GM12878 (cell line): Measurements from ENCODE around the gene MBD3. TPM values are rescaled to one million over a fixed set of nuclear protein-coding genes. Genes with fewer than 3 reads are reported as not detected.
A peak's percentile ranks its signal among the peaks of the same experiment; 100 is the strongest.

Experiments
- CHD2 ChIP-seq: IDR thresholded peaks from 2 replicates; pipeline ENCODE4 v1.6.1; 2011; ENCODE audit warnings: low read depth, low read length, improper control_type of control experiment, borderline replicate concordance
- FOXM1 ChIP-seq: IDR thresholded peaks from 2 replicates; pipeline ENCODE4 v1.6.1; 2012; ENCODE audit warnings: low read depth, mild to moderate bottlenecking, inconsistent platforms, low read length, moderate library complexity
- HCFC1 ChIP-seq: fragments of 150-350 bp; IDR thresholded peaks from 2 replicates; pipeline ENCODE4 v1.6.1; 2014; ENCODE audit warnings: low read length
- HDAC6 ChIP-seq: fragments of 200-600 bp; sonication (generic); IDR thresholded peaks from one replicate; pipeline ENCODE4 v1.8.0; 2017; ENCODE audit warnings: antibody characterized with exemption; ENCODE audit not compliant: unreplicated experiment
- JUND ChIP-seq: IDR thresholded peaks from 2 replicates; pipeline ENCODE4 v1.6.1; 2012; ENCODE audit warnings: low read depth, mild to moderate bottlenecking, low read length, improper control_type of control experiment, moderate library complexity
- MEF2A ChIP-seq: IDR thresholded peaks from 2 replicates; pipeline ENCODE4 v1.6.1; 2011; ENCODE audit warnings: low read depth, mild to moderate bottlenecking, low read length, moderate library complexity; ENCODE audit not compliant: insufficient read depth
- MEF2B ChIP-seq: fragments of 450-650 bp; IDR thresholded peaks from 2 replicates; pipeline ENCODE4 v1.6.1; 2018; ENCODE audit warnings: mild to moderate bottlenecking, moderate library complexity; ENCODE audit not compliant: partially characterized antibody, poor library complexity, severe bottlenecking
- NFYA ChIP-seq: IDR thresholded peaks from 2 replicates; pipeline ENCODE4 v1.6.1; 2011; ENCODE audit warnings: low read depth, mild to moderate bottlenecking, low read length, improper control_type of control experiment, borderline replicate concordance
- NR2C2 ChIP-seq: IDR thresholded peaks from 2 replicates; pipeline ENCODE4 v1.6.1; 2011; ENCODE audit warnings: borderline replicate concordance, low read depth; ENCODE audit not compliant: control insufficient read depth, insufficient read length
- PAX8 ChIP-seq: fragments of 450-650 bp; IDR thresholded peaks from 2 replicates; pipeline ENCODE4 v1.6.1; 2017; ENCODE audit warnings: mild to moderate bottlenecking, moderate library complexity
- POLR2AphosphoS2 ChIP-seq: IDR thresholded peaks from 2 replicates; pipeline ENCODE4 v1.6.1; 2011; ENCODE audit warnings: low read depth, mild to moderate bottlenecking, low read length, improper control_type of control experiment, moderate library complexity
- POLR2AphosphoS5 ChIP-seq: IDR thresholded peaks from 2 replicates; pipeline ENCODE4 v1.6.1; 2011; ENCODE audit warnings: mild to moderate bottlenecking, low read length, inconsistent platforms
- RAD21 ChIP-seq: IDR thresholded peaks from 2 replicates; pipeline ENCODE4 v1.6.1; 2011; ENCODE audit warnings: mild to moderate bottlenecking, low read depth, low read length, moderate library complexity; ENCODE audit not compliant: insufficient read depth
- RELA ChIP-seq: fragments of 450-650 bp; IDR thresholded peaks from 2 replicates; pipeline ENCODE4 v1.8.0; 2014; ENCODE audit warnings: borderline replicate concordance; ENCODE audit not compliant: partially characterized antibody
- RFX5 ChIP-seq: IDR thresholded peaks from 2 replicates; pipeline ENCODE4 v1.6.1; 2011; ENCODE audit warnings: low read depth, low read length, improper control_type of control experiment
- RUNX3 ChIP-seq: IDR thresholded peaks from 2 replicates; pipeline ENCODE4 v1.6.1; 2012; ENCODE audit warnings: low read length, inconsistent platforms
- STAT3 ChIP-seq: IDR thresholded peaks from 2 replicates; pipeline ENCODE4 v1.6.1; 2011; ENCODE audit warnings: low read depth, low read length, improper control_type of control experiment
- TARDBP ChIP-seq: IDR thresholded peaks from 2 replicates; pipeline ENCODE4 v1.6.1; 2016; ENCODE audit warnings: borderline replicate concordance
- ZSCAN29 ChIP-seq: fragments of 450-650 bp; IDR thresholded peaks from 2 replicates; pipeline ENCODE4 v1.6.1; 2017; ENCODE audit warnings: mild to moderate bottlenecking, moderate library complexity
- ZZZ3 ChIP-seq: IDR thresholded peaks from 2 replicates; pipeline ENCODE4 v1.6.1; 2011; ENCODE audit warnings: low read depth; ENCODE audit not compliant: control insufficient read depth, insufficient read length
- polyA plus RNA-seq, 11 experiments: library from polyadenylated mRNA; depleted of rRNA in 4 of 11; unstranded in 6 of 11; stranded (reverse) in 5 of 11; fragments of >200 nt; fragmentation: Nextera tagmentation in 4 of 11; fragmentation: Illumina TruSeq in 1 of 11; extraction: Ambion mirVana in 4 of 11; extraction: Trizol in 1 of 11; gene quantifications; 1 replicate in 1 of 11; 2 replicates in 10 of 11; pipeline versions ENCODE4 v1.2.1 to v1.2.3, GENCODE V29; 2011 to 2016; ENCODE audit warnings: inconsistent platforms in 2 of 11, missing spikeins in 2 of 11, low read depth in 1 of 11
- total RNA-seq, 4 experiments: library from RNA; depleted of rRNA in 3 of 4; stranded (reverse); fragments of >200 nt in 3 of 4; fragmentation: Illumina TruSeq in 1 of 4; extraction: Trizol in 1 of 4; gene quantifications; 2 replicates each; pipeline versions ENCODE4 v1.2.1 to v1.2.3, GENCODE V29; 2013 to 2021
- TF ChIP-seq, protein P1 (sequence below): fragments of 450-650 bp; IDR thresholded peaks from 2 replicates; pipeline ENCODE4 v1.6.1; 2017; ENCODE audit warnings: mild to moderate bottlenecking, moderate library complexity
- TF ChIP-seq, protein P2 (sequence below): IDR thresholded peaks from 2 replicates; pipeline ENCODE4 v1.6.1; 2012; ENCODE audit warnings: low read depth, low read length, improper control_type of control experiment
- TF ChIP-seq, protein P3 (sequence below): IDR thresholded peaks from 2 replicates; pipeline ENCODE4 v1.6.1; 2011; ENCODE audit warnings: mild to moderate bottlenecking, low read depth, low read length, moderate library complexity; ENCODE audit not compliant: insufficient replicate concordance

MBD3 gene
- total and polyA plus RNA-seq, 10 of the 15 experiments (the other 5 are each of a cell fraction or from before 2014, with no cell fraction given): 0.13 to 107 (median 21.9) TPM

DNA sequence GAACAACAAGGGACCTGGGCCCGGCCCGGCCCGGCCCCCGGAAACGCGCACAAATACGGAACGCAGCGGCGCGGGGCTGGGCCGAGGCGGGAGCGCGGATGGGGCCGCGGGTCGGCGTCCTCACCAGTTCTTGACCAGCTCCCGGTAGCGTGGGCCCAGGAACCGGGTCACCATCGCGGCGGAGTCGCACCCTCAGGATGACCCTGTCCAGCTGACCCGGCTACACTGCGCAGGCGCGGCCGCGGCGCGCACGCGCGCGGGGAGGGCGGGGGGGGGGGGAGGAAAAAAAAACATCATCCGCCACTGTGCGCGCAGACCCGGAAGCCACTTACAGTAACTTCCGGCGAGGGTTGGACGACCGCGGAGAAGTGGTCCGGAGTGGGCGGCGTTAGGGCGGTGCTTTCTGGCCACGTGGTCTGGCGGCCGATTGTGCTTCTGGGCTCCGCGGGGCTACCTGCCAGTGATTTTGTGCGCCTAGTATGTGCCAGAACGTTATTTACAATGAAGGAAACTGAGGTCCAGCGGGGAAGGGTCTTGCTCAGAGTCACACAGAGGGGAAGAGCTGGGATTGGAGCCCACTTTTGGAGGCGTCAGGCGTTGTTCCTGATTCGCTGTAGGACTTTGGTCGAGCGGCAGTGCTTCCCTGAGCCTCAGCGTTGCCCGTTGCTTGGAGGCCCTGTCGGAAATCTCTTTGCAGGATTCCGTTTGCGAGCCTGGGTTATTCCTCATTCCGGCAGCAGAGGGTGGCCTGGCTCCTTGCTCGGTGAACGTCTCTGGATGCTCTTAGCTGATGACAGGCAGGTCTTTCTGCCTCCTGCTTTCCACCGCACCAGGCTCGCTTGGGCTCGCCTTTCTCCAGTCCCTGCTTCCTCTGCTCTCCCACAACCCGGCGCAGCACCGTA, 12.8 kb upstream of the MBD3 start, which contains the start of gene UQCR11 (continued):
- TF ChIP-seq, protein P1, sequence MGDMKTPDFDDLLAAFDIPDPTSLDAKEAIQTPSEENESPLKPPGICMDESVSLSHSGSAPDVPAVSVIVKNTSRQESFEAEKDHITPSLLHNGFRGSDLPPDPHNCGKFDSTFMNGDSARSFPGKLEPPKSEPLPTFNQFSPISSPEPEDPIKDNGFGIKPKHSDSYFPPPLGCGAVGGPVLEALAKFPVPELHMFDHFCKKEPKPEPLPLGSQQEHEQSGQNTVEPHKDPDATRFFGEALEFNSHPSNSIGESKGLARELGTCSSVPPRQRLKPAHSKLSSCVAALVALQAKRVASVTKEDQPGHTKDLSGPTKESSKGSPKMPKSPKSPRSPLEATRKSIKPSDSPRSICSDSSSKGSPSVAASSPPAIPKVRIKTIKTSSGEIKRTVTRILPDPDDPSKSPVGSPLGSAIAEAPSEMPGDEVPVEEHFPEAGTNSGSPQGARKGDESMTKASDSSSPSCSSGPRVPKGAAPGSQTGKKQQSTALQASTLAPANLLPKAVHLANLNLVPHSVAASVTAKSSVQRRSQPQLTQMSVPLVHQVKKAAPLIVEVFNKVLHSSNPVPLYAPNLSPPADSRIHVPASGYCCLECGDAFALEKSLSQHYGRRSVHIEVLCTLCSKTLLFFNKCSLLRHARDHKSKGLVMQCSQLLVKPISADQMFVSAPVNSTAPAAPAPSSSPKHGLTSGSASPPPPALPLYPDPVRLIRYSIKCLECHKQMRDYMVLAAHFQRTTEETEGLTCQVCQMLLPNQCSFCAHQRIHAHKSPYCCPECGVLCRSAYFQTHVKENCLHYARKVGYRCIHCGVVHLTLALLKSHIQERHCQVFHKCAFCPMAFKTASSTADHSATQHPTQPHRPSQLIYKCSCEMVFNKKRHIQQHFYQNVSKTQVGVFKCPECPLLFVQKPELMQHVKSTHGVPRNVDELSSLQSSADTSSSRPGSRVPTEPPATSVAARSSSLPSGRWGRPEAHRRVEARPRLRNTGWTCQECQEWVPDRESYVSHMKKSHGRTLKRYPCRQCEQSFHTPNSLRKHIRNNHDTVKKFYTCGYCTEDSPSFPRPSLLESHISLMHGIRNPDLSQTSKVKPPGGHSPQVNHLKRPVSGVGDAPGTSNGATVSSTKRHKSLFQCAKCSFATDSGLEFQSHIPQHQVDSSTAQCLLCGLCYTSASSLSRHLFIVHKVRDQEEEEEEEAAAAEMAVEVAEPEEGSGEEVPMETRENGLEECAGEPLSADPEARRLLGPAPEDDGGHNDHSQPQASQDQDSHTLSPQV: no peak
- TF ChIP-seq RELA (peak; percentile 16), RAD21 (peak; percentile 74), ZSCAN29 (no peak), MEF2A (no peak), NFYA (no peak), NR2C2 (no peak), RFX5 (no peak), POLR2AphosphoS5 (peak; percentile 45; the same call in 1 of the 2 replicates), MEF2B (no peak), RUNX3 (peak; percentile 49; the same call in 1 of the 2 replicates), PAX8 (no peak), POLR2AphosphoS2 (no peak), HCFC1 (0 out of 2 replicates have a peak, but pooled peaks have one; percentile 10), STAT3 (no peak), JUND (no peak), TARDBP (0 out of 2 replicates have a peak, but pooled peaks have one; percentile 16), ZZZ3 (no peak), CHD2 (no peak), FOXM1 (no peak), HDAC6 (no peak)
- TF ChIP-seq, protein P2, sequence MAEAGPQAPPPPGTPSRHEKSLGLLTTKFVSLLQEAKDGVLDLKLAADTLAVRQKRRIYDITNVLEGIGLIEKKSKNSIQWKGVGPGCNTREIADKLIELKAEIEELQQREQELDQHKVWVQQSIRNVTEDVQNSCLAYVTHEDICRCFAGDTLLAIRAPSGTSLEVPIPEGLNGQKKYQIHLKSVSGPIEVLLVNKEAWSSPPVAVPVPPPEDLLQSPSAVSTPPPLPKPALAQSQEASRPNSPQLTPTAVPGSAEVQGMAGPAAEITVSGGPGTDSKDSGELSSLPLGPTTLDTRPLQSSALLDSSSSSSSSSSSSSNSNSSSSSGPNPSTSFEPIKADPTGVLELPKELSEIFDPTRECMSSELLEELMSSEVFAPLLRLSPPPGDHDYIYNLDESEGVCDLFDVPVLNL: peak; percentile 64; the same call in 1 of the 2 replicates
- TF ChIP-seq, protein P3, sequence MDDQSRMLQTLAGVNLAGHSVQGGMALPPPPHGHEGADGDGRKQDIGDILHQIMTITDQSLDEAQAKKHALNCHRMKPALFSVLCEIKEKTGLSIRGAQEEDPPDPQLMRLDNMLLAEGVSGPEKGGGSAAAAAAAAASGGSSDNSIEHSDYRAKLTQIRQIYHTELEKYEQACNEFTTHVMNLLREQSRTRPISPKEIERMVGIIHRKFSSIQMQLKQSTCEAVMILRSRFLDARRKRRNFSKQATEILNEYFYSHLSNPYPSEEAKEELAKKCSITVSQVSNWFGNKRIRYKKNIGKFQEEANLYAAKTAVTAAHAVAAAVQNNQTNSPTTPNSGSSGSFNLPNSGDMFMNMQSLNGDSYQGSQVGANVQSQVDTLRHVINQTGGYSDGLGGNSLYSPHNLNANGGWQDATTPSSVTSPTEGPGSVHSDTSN: peak; percentile 80
